Upper lobe of left lung (tissue), 4 donors: ENCODE data around the gene CR1.
"Not testable (repeated sequence)": the region's sequence is repeated elsewhere in the genome, so short reads cannot be mapped to it uniquely, and the experiment has no call there.

Experiments
- EP300 ChIP-seq, 4 donors: sonication (generic); formaldehyde crosslinking; IDR thresholded peaks; one replicate each; pipeline ENCODE4 v1.5.1; 2017; ENCODE audit warnings: antibody characterized with exemption in 4 of 4, control low read depth in 2 of 4
- POLR2A ChIP-seq, 4 donors: fragments of 450-650 bp; IDR thresholded peaks; one replicate each; pipeline ENCODE4 v1.5.1; 2016 to 2017; ENCODE audit warnings: antibody characterized with exemption in 4 of 4, mild to moderate bottlenecking in 2 of 4
- TF ChIP-seq, protein P1 (sequence below), 6 experiments: fragments of 450-650 bp in 4 of 6; fragments of 200-600 bp in 2 of 6; sonication (generic) in 2 of 6; IDR thresholded peaks; one replicate each; pipeline ENCODE4 v1.5.1; 2016 to 2019; ENCODE audit warnings: antibody characterized with exemption in 6 of 6

DNA sequence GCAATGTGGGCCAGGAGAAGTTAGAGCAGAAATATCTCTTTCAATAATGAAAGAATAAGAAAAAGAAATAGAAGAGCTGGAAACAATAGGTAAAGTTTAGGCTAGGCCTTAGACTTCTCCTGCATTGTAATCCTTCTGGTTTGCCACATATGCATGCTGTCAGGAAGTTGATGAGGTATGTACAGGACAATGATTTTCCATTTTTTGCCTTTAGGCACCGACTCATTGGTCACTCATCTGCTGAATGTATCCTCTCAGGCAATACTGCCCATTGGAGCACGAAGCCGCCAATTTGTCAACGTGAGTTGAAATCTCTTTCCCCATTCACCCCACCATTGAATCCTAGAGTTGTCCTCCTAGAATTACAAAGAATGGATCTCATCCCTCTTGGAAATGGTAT is 79.4 kb downstream of the CR1 start:
- TF ChIP-seq, protein P1, sequence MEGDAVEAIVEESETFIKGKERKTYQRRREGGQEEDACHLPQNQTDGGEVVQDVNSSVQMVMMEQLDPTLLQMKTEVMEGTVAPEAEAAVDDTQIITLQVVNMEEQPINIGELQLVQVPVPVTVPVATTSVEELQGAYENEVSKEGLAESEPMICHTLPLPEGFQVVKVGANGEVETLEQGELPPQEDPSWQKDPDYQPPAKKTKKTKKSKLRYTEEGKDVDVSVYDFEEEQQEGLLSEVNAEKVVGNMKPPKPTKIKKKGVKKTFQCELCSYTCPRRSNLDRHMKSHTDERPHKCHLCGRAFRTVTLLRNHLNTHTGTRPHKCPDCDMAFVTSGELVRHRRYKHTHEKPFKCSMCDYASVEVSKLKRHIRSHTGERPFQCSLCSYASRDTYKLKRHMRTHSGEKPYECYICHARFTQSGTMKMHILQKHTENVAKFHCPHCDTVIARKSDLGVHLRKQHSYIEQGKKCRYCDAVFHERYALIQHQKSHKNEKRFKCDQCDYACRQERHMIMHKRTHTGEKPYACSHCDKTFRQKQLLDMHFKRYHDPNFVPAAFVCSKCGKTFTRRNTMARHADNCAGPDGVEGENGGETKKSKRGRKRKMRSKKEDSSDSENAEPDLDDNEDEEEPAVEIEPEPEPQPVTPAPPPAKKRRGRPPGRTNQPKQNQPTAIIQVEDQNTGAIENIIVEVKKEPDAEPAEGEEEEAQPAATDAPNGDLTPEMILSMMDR (IDR thresholded peaks at IDR 0.05): not testable (repeated sequence)
- not testable (repeated sequence) for TF ChIP-seq POLR2A, EP300 (IDR thresholded peaks at IDR 0.05)
